ENCODE measurements around the gene COL4A1. TPM values are rescaled to one million over a fixed set of nuclear protein-coding genes. Genes with fewer than 3 reads are reported as not detected.

Gene COL4A1
- total RNA-seq, 2 donors from 2014 or later = 140 to 201 TPM

- Histone ChIP-seq H3K4me3 (no peak overlapping the region), H3K4me1 (peaks cover 0 to 95% of the 10 kb centered on the region in 2 donors), H3K36me3 (no peaks in the 10 kb centered on the region), H3K27me3 (no peaks in the 10 kb centered on the region), H3K9me3 (no peaks in the 10 kb centered on the region), H3K27ac (peak overlapping the region; percentile 33 to 43)
- TF ChIP-seq CTCF (IDR thresholded peaks at IDR 0.05) = no peak
- DNase-seq (ENCODE audit: low spot score) = peak; percentile 75
Observed at GRCh38 chr13:110280985-110281688, 25.8 kb downstream of the COL4A1 start.

DNA sequence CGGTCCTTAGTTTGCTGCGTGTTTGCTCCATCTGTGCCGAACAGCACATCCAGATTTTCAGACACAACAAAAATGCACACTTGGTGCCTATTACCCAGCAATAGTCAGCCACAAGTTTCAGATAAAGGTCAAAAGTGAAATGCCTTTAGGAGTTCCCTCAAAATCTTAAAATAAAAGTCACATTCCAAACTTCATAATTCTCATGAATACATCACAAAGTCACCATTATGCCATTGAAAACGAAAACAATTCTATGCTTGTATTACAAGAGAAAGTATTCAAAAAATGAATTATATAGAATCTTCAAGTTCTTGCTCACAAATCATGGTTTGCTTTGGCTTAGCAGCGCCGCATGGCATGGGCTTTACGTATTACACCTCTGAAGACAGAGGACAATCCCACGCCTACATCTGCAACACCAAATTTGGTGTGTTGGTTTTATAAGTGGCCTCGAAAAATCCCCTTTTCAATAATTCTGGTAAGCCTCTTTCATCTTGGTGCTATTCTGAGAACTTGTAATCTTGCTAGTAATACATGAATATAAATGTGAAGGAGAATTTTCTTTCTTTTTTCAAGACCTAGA, 26.6 kb downstream of the COL4A1 start:
- H3K4me3 ChIP-seq = no peak overlapping the region
- no peak for DNase-seq (ENCODE audit: low spot score)
- H3K4me1 ChIP-seq = peaks cover 0 to 95% of the 10 kb centered on the region in 2 donors
- no peaks in the 10 kb centered on the region for H3K9me3 ChIP-seq
- no peaks in the 10 kb centered on the region for H3K36me3 ChIP-seq
- no peak for TF ChIP-seq CTCF (IDR thresholded peaks at IDR 0.05)
- H3K27me3 ChIP-seq = no peaks in the 10 kb centered on the region
- H3K27ac ChIP-seq = peak overlapping the region; percentile 33 to 43

GRCh38 chr13:110279684-110280083, 27.3 kb downstream of the COL4A1 start:
- Histone ChIP-seq H3K4me3 (no peak overlapping the region), H3K27ac (peak overlapping the region; percentile 33 to 43), H3K27me3 (no peaks in the 10 kb centered on the region), H3K9me3 (no peaks in the 10 kb centered on the region), H3K4me1 (peaks cover 0 to 95% of the 10 kb centered on the region in 2 donors), H3K36me3 (no peaks in the 10 kb centered on the region)
- TF ChIP-seq CTCF (IDR thresholded peaks at IDR 0.05) = no peak
- no peak for DNase-seq (ENCODE audit: low spot score)

GRCh38 chr13:110278859-110279258, 28.1 kb downstream of the COL4A1 start:
- no peak for TF ChIP-seq CTCF (IDR thresholded peaks at IDR 0.05)
- Histone ChIP-seq H3K27ac (no peak overlapping the region), H3K4me1 (peaks cover 0 to 94% of the 10 kb centered on the region in 2 donors), H3K9me3 (no peaks in the 10 kb centered on the region), H3K4me3 (no peak overlapping the region), H3K27me3 (no peaks in the 10 kb centered on the region), H3K36me3 (no peaks in the 10 kb centered on the region)
- peak; percentile 57 for DNase-seq (ENCODE audit: low spot score)

GRCh38 chr13:110277357-110277975, 29.5 kb downstream of the COL4A1 start:
- Histone ChIP-seq H3K4me1 (peaks cover 0 to 85% of the 10 kb centered on the region in 2 donors), H3K27ac (peak overlapping the region; percentile 32 to 49)
- TF ChIP-seq CTCF (IDR thresholded peaks at IDR 0.05) = no peak

More at GRCh38 chr13:110277357-110277975, 29.5 kb downstream of the COL4A1 start:
- H3K4me3 ChIP-seq = no peak overlapping the region
- no peaks in the 10 kb centered on the region for H3K36me3 ChIP-seq
- no peaks in the 10 kb centered on the region for H3K27me3 ChIP-seq
- no peaks in the 10 kb centered on the region for H3K9me3 ChIP-seq
- DNase-seq (ENCODE audit: low spot score) = peak; percentile 58

All from right atrium auricular region (tissue), 2 donors.